Forelimb muscle (tissue), 1 donor: Measurements from ENCODE around the gene IL2RA. TPM values are rescaled to one million over a fixed set of nuclear protein-coding genes. Genes with fewer than 3 reads are reported as not detected.
"Not testable (repeated sequence)": the region's sequence is repeated elsewhere in the genome, so short reads cannot be mapped to it uniquely, and the experiment has no call there.

Source experiments
- DNase-seq: peaks from one replicate; pipeline ENCODE4 v3.0.0-alpha.2; 2013; ENCODE audit warnings: low read depth
- polyA plus RNA-seq: library from polyadenylated mRNA; unstranded; fragments of 120-200 nt; gene quantifications from one replicate; pipeline ENCODE4 v1.2.1, GENCODE V29; 2013; ENCODE audit not compliant: insufficient read length

The IL2RA gene
- not detected for polyA plus RNA-seq

- DNase-seq = no peak
Observed at GRCh38 chr10:6062101-6062771, at the start of gene IL2RA. Gene IL2RA (minus strand): TSS chr10:6062367. CDS start chr10:6062151, 216 bp downstream.

DNA sequence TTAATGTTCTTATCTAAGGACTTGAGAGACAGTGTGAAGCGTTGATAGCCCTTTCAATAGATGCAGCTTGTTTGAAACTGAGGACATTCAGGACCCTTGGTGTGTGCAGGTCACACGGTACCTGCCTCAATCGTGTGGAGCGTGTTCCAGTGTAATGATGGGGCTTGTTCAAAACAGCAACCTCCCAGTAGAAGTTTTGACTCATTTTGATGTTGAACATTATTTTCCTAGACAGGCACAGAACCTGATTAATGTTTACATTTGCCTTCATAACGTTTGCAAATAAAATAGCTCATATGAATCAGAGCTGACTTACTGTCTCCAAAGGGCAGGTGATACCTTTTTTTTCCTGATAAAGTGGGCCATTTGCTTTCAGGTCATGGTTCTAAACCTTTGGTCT is 48.0 kb upstream of the IL2RA start:
- DNase-seq = no peak

- no peak for DNase-seq
Observed at GRCh38 chr10:6109444-6109775, 47.2 kb upstream of the IL2RA start.

DNA sequence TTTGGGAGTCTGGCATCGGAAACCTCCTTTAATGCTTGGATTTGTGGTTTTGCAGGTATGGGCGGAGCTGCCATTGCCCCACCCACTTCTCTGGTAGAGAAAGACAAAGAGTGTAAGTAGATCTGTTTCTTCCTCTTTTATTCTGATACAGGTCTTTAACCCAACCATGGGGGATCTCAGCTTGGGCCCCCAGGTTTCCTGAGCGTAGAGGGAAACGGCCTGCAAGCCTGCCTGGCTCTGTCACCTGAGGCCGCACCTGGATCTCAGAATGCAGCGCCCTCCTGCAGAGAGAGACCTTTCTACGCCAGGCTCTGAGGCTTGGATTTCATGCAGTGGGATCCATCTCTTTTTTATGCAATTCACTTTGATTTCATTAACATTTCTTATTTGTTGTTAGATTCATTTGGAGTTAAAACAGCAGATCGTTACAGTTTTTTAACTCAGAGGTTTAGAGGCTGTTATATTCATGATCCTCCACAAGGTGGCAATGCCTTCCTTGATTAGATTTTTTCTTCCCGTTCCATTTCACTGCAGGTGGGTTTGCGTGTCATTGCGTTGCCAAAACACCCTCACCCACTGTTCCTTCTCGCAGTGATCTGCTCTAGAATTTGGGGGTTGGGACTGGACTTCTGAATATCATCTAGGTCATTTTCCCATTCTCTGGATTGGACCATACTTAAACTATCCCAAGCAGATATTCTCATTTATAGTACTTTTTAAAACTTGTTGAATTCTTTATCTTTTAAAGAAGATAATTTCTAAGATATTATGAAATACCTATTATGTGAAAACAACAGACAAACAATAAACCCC is 46.7 kb upstream of the IL2RA start:
- DNase-seq = no peak

- no peak for DNase-seq
Observed at GRCh38 chr10:6108072-6108471, 45.9 kb upstream of the IL2RA start.

- DNase-seq = not testable (repeated sequence)
Observed at GRCh38 chr10:6107616-6108015, 45.4 kb upstream of the IL2RA start.

DNA sequence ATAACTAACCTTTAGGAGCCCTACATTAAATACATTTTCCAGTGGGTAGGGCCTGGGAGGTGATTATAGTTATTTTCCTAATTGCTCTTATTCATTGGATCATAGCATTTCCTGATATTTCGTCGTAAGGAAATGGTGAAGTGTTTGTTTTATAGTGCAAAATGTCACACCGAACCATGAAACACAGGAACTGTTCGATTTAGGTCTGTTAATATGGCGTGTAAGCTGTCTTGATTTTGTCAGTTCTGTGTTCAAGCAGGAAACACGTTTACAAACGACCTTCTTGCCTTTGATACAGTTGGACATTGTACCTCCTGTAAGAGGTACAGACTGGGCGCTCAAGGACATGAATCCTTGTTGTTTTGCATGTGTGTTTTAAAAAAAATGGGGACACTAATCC is 41.4 kb upstream of the IL2RA start:
- no peak for DNase-seq

DNA sequence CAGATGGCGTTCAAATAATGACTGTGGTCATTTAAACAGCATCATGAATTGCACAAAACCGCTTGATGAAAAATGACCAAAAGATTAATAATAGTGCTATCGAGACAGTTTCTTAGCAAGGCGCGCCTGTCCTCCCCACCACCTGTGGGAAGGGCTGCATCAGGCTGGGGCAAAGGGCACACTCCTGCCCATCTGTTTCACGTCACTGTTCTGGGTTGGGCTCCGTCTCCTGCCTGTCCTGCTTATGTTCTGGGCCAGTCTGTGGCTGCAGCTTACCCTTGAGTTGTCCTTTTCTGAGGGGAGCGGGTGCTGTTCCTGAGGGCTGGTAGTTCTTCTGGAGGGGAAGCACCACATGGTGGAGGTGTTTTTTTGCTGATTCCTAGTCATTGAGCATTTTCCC is 40.0 kb upstream of the IL2RA start:
- DNase-seq = no peak

DNA sequence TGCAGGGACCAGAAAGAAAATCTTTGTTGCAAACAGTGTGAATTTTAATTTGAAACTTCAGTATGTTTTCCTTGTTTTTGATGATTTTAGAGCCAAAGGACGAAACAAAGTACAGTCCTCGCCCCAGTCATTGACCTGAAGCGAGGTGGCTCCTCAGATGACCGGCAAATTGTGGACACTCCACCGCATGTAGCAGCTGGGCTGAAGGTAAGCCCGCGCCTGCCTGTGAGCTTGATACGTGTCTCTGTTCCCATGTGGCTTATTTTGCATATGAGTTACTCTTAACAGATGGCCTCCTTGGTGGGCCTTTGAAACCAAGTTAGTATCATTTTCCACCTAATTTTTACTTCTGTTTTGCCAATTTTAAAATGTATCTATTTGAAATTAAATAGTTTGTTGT is 39.0 kb upstream of the IL2RA start:
- DNase-seq = no peak

DNA sequence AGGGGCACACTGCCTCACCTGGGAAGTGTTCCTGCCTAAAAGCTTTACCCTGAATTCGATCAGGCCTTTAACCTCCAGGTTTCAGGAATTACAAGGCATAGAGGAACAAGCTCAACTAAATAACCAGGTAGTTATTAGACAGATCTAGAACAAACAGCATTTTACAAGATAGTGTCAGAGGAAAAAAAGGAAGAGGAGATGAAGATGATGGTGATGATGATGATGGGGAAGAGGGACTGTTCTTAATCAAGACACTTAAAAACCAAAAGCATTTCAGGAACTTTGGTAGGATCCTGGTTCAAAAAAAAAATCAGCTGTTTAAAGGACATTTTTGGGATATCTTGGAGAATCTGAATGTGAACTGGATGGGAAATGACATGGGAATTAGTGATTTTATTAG is 38.2 kb upstream of the IL2RA start:
- no peak for DNase-seq

GRCh38 chr10:6098156-6098555 is 36.0 kb upstream of the IL2RA start:
- no peak for DNase-seq

DNA sequence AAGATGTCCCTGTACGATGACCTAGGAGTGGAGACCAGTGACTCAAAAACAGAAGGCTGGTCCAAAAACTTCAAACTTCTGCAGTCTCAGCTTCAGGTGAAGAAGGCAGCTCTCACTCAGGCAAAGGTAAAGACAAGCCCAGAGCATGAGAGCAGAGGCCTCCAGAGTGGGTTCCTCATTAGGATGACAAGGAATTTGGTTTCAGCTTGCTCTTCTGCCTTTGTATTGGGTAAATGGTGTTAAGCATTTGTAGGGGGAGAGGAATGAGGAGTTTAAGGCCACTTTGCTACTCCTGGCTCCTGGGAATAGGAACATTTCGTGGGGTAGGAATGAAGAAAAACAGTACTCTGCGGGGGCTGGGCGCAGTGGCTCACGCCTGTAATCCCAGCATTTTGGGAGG is 34.9 kb upstream of the IL2RA start:
- no peak for DNase-seq

DNA sequence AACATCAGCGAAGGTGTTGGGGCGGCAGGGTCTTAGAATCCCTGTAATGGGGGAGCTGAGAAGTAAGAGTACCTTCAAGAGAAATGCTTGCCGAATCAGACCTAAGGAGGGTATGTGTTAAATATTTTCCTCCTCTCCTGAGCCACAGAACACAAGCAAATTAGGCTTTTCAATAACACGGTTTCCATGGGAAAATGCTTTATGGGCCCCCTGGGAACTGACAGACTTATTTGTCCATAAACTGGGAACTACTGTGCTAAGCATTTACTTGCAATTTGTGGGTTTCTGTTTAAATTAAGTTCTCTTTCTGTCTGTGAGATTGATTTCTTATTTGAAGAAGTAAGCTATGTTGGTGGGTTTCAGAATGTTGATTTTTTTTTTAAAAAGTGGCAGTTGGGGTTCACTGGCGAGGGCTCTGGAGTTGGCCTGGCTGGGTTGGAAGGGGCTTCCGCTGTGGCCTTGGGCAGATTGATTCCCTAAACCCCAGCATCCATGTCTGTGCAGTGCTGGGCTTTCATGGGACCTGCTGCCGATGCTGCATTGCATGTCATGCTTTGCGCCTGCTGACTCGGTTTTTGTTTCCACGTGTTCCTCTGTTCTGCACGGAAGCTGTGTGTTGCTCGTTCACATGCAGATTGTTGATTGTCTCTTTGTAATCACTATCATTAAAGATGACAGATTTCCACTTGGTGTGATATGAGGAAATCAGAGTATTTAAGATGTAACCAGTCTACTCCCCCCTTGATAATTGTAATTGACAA is 33.8 kb upstream of the IL2RA start:
- DNase-seq = no peak

GRCh38 chr10:6092731-6093130 is 30.6 kb upstream of the IL2RA start:
- no peak for DNase-seq

- DNase-seq = no peak
Observed at GRCh38 chr10:6091630-6092029, 29.5 kb upstream of the IL2RA start.

- DNase-seq = no peak
Observed at GRCh38 chr10:6089334-6090219, 27.4 kb upstream of the IL2RA start.

- DNase-seq = peak; percentile 92
Observed at GRCh38 chr10:6088721-6089333, 26.7 kb upstream of the IL2RA start, which contains the start of gene RBM17. Gene RBM17 (plus strand): TSS chr10:6089034. CDS start chr10:6097066, 8,032 bp downstream.

DNA sequence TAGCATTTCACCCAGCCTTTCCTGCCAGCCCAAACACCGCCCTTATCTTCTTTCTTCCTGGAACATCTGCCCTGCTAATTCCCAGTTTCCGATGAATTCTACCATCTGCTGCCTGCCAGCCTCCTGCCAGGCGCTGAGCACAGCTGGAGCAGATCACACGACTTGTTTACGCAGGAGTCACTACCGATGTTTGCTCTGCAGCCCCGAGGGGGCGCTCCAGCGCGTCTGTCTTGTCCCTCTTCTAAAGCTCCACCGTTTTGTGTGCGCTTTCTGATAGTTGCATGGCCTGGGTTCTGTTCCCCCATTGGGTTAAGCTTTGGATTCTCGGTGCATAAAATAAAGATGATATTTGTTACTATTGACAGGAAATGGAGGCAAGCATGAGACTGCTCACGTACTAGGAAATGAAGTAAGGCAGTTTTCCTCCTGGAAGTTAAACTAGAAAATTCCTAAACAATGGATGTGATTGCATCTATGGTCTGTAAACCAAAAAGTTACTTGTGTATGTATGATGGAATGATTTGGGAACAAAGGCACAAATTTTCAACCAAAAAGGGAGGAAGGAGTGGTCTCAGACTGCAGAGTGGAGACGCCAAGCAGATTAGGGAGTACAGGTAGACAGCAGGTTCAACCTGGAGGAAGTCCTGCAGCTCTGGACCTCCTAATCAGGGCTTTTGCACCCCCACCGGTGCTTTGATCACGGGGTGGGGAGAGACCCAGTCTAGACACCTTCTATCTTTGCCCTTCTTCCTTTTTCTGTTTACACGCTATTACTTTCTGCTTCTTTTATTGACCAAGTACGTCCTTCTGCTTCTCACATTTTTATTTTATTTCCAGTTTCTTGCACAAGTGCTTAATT is 24.4 kb upstream of the IL2RA start:
- DNase-seq = peak; percentile 54

GRCh38 chr10:6083523-6084475 is 21.6 kb upstream of the IL2RA start:
- DNase-seq = no peak
